ENCODE results near the gene CHCHD1. TPM values are rescaled to one million over a fixed set of nuclear protein-coding genes. Genes with fewer than 3 reads are reported as not detected.
A peak's percentile ranks its signal among the peaks of the same experiment; 100 is the strongest.
"Not testable (repeated sequence)": the region's sequence is repeated elsewhere in the genome, so short reads cannot be mapped to it uniquely, and the experiment has no call there.

The CHCHD1 gene
- 10 to 100 TPM; 35.8 to 37.2 TPM for total RNA-seq
- polyA plus RNA-seq: 52.6 TPM

DNA sequence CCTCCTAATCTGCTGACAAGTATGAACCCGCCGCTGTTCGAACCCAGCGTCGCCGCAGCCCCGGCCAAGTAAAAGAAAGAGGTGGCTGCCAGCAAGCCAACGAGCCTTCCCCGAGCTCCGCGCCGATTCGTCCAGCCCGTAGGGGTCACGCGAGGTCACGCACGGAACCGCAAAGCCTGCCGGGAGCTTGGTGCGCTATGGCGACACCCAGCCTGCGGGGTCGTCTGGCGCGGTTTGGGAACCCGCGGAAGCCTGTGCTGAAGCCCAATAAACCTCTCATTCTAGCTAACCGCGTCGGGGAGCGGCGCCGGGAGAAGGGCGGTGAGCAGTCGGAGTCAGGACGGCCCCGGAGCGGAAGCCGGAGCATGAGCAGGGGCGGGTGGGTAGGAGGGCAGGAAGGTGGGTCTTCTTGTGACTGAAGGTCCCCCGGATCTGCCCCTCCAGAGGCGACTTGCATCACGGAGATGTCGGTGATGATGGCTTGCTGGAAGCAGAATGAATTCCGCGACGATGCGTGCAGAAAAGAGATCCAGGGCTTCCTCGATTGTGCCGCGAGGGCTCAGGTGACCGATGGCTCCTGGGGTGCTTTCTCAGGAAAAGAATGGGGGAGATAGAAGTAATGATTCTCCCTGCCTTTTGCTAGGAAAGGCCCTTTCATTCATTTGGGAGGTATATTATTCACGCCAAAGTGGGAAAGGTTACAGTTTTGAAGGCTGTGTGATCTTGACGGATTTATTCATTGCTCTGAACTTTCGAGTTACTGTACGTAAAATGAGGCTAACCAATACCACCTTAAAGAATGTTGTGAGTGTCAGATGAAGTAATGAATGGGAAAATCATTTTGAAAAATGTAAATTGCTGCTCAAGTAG is at the start of gene CHCHD1:
TSS of gene CHCHD1 (plus strand) at position 170 of the 870 bp plus-strand sequence. CDS start at position 198, 28 bp downstream.
- Mint-ChIP-seq H3K9me3 (peaks cover 0 to 3% (median 0%) of the 10 kb centered on the region in 5 donors), H3K4me1 (peaks cover 52 to 75% (median 60%) of the 10 kb centered on the region in 3 donors)

GRCh38 chr10:73732426-73732825 is 49.4 kb upstream of the CHCHD1 start:
- Histone ChIP-seq H3K36me3 (ENCODE audit: insufficient read depth, low read length) (no peaks in the 10 kb centered on the region), H3K4me3 (ENCODE audit: low read length) (no peak overlapping the region), H3K27ac (ENCODE audit: low read depth, low read length) (no peak overlapping the region), H3K9me3 (ENCODE audit: low read length) (no peaks in the 10 kb centered on the region), H3K27me3 (ENCODE audit: insufficient read depth, low read length, poor library complexity, severe bottlenecking) (no peaks in the 10 kb centered on the region), H3K4me1 (ENCODE audit: insufficient read depth, low read length) (peaks cover 10% of the 10 kb centered on the region)
- Mint-ChIP-seq H3K9me3 (no peaks in the 10 kb centered on the region), H3K4me1 (peaks cover 17 to 39% (median 22%) of the 10 kb centered on the region in 3 donors), H3K27ac (peak overlapping the region in 6 of 8 donors; percentile 7 to 61 (median 32)), H3K27me3 (peaks cover 0 to 3% of the 10 kb centered on the region in 2 donors), H3K4me3 (peak overlapping the region; percentile 28 to 86 (median 73)), H3K36me3 (peaks cover 0 to 36% (median 0%) of the 10 kb centered on the region in 3 donors)
- POLR2A ChIA-PET: interaction anchor here (3.4 kb wide), 1 partner anchor 11 kb away, joined by 32 read pairs; the partner anchor contains the start of gene SEC24C
- CTCF ChIA-PET: interaction anchor here (1.3 to 2.7 kb wide), 2 partner anchors 10 to 147 kb away, joined by 3 to 19 read pairs; partner anchors contain the start of gene SEC24C
- DNase-seq: no peak

More for the DNA sequence above, at the start of gene CHCHD1:
- no peaks in the 10 kb centered on the region for H3K27me3 Mint-ChIP-seq
- peaks cover 0 to 49% (median 2%) of the 10 kb centered on the region in 3 donors for H3K36me3 Mint-ChIP-seq
- ChIA-PET POLR2A (interaction anchor here (0.6 to 7.3 kb wide), 5 partner anchors 10 to 33 kb away, joined by 3 to 88 read pairs (median 5); a partner anchor contains a TSS), CTCF (interaction anchor here (1.1 to 4.2 kb wide), 8 partner anchors 10 to 98 kb away, joined by 3 to 35 read pairs (median 6); partner anchors contain the start of gene SEC24C)
- Histone ChIP-seq H3K27me3 (ENCODE audit: insufficient read depth, low read length, poor library complexity, severe bottlenecking) (no peaks in the 10 kb centered on the region), H3K4me3 (ENCODE audit: low read length) (peak within 1 kb of the TSS; percentile 74), H3K9me3 (ENCODE audit: low read length) (no peaks in the 10 kb centered on the region), H3K36me3 (ENCODE audit: insufficient read depth, low read length) (no peaks in the 10 kb centered on the region), H3K27ac (ENCODE audit: low read depth, low read length) (peak within 1 kb of the TSS; percentile 81), H3K4me1 (ENCODE audit: insufficient read depth, low read length) (peaks cover 45% of the 10 kb centered on the region)
- H3K4me3 Mint-ChIP-seq: peak within 1 kb of the TSS; percentile 94 to 100 (median 97)
- peak within 1 kb of the TSS; percentile 88 to 99 (median 98) for H3K27ac Mint-ChIP-seq
- DNase-seq: peak; percentile 85 to 93 (median 90)

DNA sequence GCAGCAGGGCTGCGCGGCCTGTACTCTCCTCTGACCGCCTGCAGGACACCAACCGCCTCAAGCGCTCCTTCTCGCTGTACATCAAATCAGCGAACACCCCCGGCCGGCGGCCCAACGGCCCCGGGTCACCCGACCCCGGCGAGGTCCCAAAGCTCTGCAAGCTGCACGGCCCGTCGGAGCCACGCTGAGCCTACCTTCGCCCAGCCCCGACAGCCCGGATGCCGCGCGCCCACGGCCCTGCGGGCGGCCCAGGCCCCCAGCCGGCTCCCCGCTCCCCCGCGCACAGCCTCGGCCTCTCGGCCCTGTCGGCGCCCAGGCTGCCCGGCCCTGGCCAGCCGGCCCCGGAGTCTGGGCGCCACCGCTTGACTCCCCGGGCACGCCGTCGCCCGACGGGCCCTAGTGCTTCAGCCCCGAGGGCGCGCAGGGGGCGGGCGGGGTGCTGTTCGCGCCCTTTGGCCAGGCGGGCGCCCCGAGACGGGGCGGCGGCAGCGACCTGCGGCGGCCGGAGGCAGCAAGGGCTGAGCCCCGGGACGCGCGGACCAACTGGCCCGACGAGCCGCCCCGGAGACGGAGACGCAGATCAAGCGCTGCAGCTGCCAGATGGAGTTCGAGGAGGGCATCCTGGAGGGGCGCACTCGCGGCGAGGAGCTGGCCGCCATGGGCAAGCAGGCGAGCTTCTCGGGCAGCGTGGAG is 48.8 kb upstream of the CHCHD1 start:
- H3K4me3 ChIP-seq (ENCODE audit: low read length): no peak overlapping the region
- CTCF ChIA-PET: interaction anchor here (0.7 to 2.7 kb wide), 3 partner anchors 10 to 220 kb away, joined by 3 to 19 read pairs (median 3); partner anchors contain the start of gene SEC24C
- no peaks in the 10 kb centered on the region for H3K9me3 ChIP-seq (ENCODE audit: low read length)
- Mint-ChIP-seq H3K27ac (no peak overlapping the region), H3K27me3 (peaks cover 0 to 3% of the 10 kb centered on the region in 2 donors), H3K4me1 (peaks cover 17 to 39% (median 22%) of the 10 kb centered on the region in 3 donors), H3K4me3 (no peak overlapping the region), H3K36me3 (peaks cover 0 to 37% (median 0%) of the 10 kb centered on the region in 3 donors), H3K9me3 (no peaks in the 10 kb centered on the region)
- POLR2A ChIA-PET: no interaction called here
- no peaks in the 10 kb centered on the region for H3K36me3 ChIP-seq (ENCODE audit: insufficient read depth, low read length)
- no peak overlapping the region for H3K27ac ChIP-seq (ENCODE audit: low read depth, low read length)
- no peak for DNase-seq
- H3K27me3 ChIP-seq (ENCODE audit: insufficient read depth, low read length, poor library complexity, severe bottlenecking): no peaks in the 10 kb centered on the region
- peaks cover 10% of the 10 kb centered on the region for H3K4me1 ChIP-seq (ENCODE audit: insufficient read depth, low read length)

DNA sequence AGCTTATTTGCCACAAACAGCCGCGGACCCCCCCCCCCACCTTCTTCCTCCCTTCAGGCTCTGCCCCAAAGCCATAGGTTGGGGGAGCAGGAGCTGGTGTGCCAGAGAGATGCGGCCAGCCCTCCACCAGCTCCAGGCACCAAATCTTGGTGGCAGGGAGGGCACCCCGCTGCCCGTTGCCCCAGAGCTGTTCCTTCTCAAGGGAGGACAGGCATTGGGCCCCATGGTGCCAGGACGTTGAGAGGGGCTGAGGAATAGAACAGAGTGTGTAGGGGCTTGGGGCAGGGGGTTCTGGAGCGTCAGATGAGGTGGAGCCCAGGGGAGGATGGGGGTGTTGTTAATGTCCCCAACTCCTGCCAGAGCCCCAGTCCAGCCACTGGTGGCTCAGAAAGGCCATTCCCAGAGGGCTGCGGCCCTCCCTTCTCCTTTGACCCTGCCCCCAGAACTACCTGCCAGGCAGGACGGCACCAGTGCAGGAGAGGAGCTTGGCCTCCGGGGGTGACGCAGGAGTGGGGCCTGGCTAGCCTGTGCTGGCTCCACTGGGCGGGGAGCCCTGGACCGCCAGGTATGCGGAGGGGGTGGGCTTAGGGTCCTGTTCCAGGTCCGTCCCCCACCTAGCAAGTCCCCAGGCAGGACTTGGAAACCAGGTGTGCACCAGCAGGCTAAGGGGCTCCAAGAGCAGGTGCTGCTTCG is 47.7 kb upstream of the CHCHD1 start:
- peaks cover 17 to 39% (median 22%) of the 10 kb centered on the region in 3 donors for H3K4me1 Mint-ChIP-seq
- ChIA-PET CTCF (interaction anchor here (0.6 to 0.7 kb wide), 3 partner anchors 8 to 268 kb away, joined by 3 to 6 read pairs (median 3); no protein-coding TSS in a partner anchor), POLR2A (interaction anchor here (0.7 kb wide), 1 partner anchor 52 kb away, joined by 3 read pairs; no protein-coding TSS in a partner anchor)
- no peak for DNase-seq
- no peaks in the 10 kb centered on the region for H3K9me3 Mint-ChIP-seq
- peaks cover 0 to 38% (median 0%) of the 10 kb centered on the region in 3 donors for H3K36me3 Mint-ChIP-seq
- no peak overlapping the region for H3K4me3 Mint-ChIP-seq
- peaks cover 10% of the 10 kb centered on the region for H3K4me1 ChIP-seq (ENCODE audit: insufficient read depth, low read length)
- H3K9me3 ChIP-seq (ENCODE audit: low read length): no peaks in the 10 kb centered on the region
- no peaks in the 10 kb centered on the region for H3K27me3 ChIP-seq (ENCODE audit: insufficient read depth, low read length, poor library complexity, severe bottlenecking)
- H3K36me3 ChIP-seq (ENCODE audit: insufficient read depth, low read length): no peaks in the 10 kb centered on the region
- peaks cover 0 to 3% of the 10 kb centered on the region in 2 donors for H3K27me3 Mint-ChIP-seq
- H3K27ac Mint-ChIP-seq: peak overlapping the region in 1 of 8 donors; percentile 52
- no peak overlapping the region for H3K27ac ChIP-seq (ENCODE audit: low read depth, low read length)
- H3K4me3 ChIP-seq (ENCODE audit: low read length): no peak overlapping the region

GRCh38 chr10:73734796-73735305 is 47.0 kb upstream of the CHCHD1 start:
- Mint-ChIP-seq H3K27ac (no peak overlapping the region), H3K27me3 (peaks cover 0 to 3% of the 10 kb centered on the region in 2 donors), H3K4me1 (peaks cover 12 to 34% (median 18%) of the 10 kb centered on the region in 3 donors), H3K4me3 (no peak overlapping the region), H3K36me3 (peaks cover 0 to 37% (median 0%) of the 10 kb centered on the region in 3 donors), H3K9me3 (no peaks in the 10 kb centered on the region)
- ChIA-PET POLR2A (no interaction called here), CTCF (interaction anchor here (0.8 kb wide), 1 partner anchor 9 kb away, joined by 3 read pairs; no protein-coding TSS in a partner anchor)
- Histone ChIP-seq H3K4me3 (ENCODE audit: low read length) (no peak overlapping the region), H3K27ac (ENCODE audit: low read depth, low read length) (no peak overlapping the region), H3K4me1 (ENCODE audit: insufficient read depth, low read length) (peaks cover 10% of the 10 kb centered on the region), H3K27me3 (ENCODE audit: insufficient read depth, low read length, poor library complexity, severe bottlenecking) (no peaks in the 10 kb centered on the region), H3K36me3 (ENCODE audit: insufficient read depth, low read length) (no peaks in the 10 kb centered on the region), H3K9me3 (ENCODE audit: low read length) (no peaks in the 10 kb centered on the region)
- no peak for DNase-seq

- not testable (repeated sequence) for H3K4me3 ChIP-seq (ENCODE audit: low read length); H3K27me3 ChIP-seq (ENCODE audit: insufficient read depth, low read length, poor library complexity, severe bottlenecking); H3K9me3 Mint-ChIP-seq; H3K4me3 Mint-ChIP-seq; H3K9me3 ChIP-seq (ENCODE audit: low read length); H3K27ac ChIP-seq (ENCODE audit: low read depth, low read length); DNase-seq; H3K36me3 ChIP-seq (ENCODE audit: insufficient read depth, low read length); H3K27me3 Mint-ChIP-seq
- peaks cover 20% of the 10 kb centered on the region for H3K4me1 ChIP-seq (ENCODE audit: insufficient read depth, low read length)
- peaks cover 19 to 31% (median 29%) of the 10 kb centered on the region in 3 donors for H3K4me1 Mint-ChIP-seq
- ChIA-PET CTCF (interaction anchor here (3.2 kb wide), 1 partner anchor 9 kb away, joined by 19 read pairs; no protein-coding TSS in a partner anchor), POLR2A (interaction anchor here (0.9 kb wide), 1 partner anchor 10 kb away, joined by 5 read pairs; no protein-coding TSS in a partner anchor)
- H3K27ac Mint-ChIP-seq: peak overlapping the region in 3 of 8 donors; percentile 11 to 73 (median 57)
- peaks cover 0 to 29% (median 0%) of the 10 kb centered on the region in 3 donors for H3K36me3 Mint-ChIP-seq
Observed at GRCh38 chr10:73740501-73741254, 41.2 kb upstream of the CHCHD1 start.

All from CD8-positive, alpha-beta memory T cell (primary cell).